ENCODE measurements around the gene CMSS1.

CMSS1 gene

DNA sequence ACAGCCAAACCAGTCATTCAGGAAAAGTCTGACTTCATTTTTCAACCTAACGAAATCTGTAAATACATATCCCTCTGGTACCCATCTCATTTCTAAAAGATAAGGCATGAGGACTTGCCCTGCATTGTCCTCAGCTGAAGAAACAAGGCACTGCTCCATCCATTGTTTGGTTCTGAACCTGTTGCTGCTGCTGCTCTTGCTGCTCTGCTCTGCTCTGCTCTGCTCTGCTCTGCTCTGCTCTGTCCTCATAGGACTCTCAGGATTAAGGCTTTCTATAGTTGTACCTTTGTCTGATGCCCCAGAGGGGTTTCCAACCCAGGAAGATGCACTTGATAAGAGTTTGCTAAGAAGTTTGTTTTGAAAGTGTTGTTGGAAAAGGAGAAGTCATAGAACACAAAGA lies 38.2 kb downstream of the CMSS1 start:
- DNase-seq, result no peak

DNA sequence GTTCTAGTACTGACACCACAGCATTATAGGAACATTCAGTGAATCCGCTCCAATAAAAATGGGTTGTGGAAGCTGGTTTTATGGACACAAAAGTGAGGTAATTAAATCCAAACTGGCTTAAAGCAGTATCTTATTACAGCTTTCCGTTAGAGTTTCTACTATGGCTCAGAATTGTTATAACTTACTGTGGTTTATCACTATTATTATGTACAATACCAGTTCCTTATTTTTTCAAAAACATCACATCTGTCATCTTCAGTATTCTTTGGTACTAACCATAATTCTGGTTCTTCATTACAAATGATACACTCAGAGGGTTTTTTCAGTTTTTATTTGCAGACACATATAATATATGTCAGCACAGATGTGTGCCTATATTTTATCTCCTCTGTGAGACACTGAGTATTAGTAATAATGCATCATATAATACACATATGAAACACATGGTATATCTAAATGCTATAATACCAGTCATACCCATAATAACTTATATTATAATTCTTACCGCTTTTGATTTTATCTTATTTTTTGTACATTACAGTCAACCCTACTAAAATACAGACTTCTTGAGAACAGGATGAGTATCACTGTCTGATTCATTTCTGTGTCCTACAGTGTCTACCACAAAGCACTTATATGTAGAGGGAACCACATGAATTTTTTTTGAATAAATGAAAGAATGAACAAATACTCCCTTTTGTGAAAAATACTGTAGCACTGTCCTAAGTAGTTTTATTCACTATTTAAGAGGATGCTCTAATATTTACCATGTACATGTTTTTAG lies 39.0 kb downstream of the CMSS1 start:
- DNase-seq, result no peak

DNA sequence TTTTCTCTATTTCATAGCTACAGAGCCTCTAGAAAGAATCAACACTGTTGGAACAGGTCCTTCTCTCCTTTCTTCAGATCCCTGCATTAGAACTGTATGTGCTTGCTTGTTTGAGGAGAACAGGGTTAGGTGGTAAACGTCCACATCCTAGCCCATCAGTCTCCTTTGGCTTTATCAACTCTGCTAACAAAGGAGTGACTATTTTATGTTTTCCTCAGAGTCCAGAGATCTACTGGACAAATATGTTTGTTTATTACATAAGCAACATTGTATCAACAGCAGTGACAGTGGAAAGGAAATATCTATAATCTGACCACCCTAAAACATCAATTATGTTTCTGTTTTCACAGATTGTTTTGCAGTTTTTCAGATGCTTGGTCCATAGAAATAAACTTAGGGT lies 39.6 kb downstream of the CMSS1 start:
- no peak for DNase-seq

DNA sequence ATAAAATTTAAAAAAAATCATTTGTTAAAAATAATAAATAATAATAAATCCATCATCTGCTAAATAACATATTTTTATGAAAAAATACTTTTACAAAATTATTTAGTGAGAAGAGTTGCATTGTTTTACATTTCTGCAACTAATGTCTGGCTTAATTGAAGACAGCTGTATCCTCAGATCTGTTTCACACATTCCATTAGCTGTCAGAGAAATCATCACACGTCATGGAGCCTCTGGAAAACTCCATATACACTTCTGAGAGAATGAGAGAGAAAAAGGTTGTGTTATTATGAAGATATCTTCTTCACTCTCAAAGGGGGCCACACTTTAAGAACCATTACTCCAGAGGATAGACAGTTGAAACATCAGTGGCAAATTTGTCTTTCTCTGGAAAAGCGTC lies 40.8 kb downstream of the CMSS1 start:
- no peak for DNase-seq

DNA sequence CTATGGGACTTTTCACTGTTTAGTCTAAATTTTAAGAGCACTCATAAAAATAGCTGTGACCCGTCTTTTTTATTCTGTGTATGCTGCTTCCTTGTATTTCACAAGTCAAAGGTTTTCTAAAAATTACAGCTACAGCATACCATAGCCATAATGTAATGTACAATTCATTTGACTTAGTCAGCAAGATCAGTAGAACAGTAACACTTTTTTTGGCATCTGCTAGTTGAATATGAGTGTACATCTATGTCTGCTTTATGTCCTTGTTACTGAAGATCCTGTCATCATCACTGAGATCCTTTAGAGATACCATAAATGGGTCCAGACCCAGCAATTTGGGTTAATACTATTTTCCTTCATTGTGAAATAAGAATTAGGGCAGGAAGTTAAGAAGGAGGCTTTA lies 42.2 kb downstream of the CMSS1 start:
- no peak for DNase-seq

DNA sequence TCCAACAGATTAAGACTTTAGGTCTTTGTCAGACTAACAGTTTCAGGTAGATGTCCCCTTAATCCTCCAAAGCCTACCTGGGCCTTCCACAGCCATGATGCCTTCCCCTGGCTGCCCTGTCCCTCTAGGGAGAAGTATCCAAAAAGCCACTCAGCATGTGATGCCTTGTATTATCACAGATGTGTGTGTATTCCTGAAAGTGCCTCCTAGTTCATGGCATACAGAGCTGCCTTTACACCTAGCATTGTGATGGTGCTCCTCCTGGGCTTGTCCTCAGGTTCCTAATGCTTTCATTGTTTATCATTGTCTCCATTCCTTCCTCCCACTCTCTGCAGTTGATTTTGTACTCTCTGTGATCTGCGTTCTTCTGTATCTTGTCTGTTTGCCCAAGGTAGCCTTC lies 43.6 kb downstream of the CMSS1 start:
- no peak for DNase-seq

DNA sequence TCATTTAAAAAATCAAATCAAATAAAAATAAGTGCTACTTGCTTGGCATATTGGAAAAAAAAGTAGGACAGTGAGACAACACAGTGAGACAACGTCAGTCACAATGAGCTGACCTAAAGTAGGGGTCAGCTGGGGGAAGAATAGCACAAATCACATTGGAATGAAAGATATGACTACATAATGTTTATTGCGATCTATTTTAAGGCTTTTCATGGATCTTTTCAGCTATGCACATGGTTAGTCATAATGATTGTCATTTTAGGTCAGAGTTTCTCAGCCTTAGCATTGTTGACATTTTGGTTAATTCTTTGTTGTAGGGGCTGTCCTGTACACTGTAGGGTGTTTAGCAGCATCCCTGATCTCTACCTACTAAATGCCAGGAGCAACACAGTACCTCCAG lies 44.5 kb downstream of the CMSS1 start:
- no peak for DNase-seq

DNA sequence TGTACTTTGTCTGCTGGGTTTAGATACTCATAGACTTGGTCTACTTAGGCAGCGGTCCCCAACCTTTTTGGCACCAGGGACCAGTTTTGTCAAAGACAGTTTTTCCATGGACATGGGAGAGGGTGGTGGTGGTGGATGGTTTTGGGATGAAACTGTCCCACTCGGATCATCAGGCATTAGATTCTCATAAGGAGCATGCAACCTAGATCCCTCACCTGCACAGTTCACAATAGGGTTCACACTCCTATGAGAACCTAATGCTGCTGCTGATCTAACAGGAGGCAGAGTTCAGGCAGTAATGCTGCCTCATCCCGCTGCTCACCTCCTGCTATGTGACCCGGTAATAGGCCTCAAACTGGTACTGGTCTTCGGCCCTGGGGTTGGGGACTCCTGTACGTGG lies 45.3 kb downstream of the CMSS1 start:
- no peak for DNase-seq

DNA sequence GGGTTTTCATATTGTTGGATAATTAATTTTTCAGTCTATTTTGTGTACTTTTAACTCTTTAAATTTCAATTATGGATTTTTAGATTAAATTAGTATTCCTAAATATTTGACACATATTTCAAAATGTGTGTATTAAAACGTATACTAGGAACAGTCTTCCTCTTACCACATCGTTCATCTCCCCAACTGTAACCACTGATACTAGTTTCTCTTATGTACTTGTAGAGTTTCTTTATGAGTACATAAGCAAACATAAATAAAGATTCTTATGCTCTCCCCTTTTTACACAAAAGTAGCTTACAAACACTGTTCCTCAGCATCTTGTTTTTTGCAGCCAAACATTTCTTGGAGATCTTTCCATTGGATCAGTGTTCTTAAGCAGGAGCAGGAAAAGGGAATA lies 45.9 kb downstream of the CMSS1 start:
- DNase-seq, result no peak

DNA sequence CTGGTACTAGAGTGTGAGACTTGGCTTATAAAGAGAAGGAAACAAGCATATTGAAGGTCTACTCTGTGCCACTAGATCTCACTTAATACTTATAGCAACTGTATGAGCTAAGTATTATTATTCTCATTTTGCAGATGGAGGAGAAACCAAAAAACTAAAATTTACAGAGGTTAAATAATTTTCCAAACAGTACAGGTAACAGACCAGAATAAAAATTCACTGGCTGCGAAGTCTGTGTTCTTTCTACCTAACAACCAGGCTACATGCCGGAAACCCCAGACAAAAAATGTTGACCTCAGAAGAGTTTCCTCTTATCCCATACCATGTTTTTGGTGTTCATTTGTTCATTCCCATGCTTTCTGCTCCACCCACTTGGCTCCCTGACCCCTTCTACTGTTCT lies 46.6 kb downstream of the CMSS1 start:
- no peak for DNase-seq

DNA sequence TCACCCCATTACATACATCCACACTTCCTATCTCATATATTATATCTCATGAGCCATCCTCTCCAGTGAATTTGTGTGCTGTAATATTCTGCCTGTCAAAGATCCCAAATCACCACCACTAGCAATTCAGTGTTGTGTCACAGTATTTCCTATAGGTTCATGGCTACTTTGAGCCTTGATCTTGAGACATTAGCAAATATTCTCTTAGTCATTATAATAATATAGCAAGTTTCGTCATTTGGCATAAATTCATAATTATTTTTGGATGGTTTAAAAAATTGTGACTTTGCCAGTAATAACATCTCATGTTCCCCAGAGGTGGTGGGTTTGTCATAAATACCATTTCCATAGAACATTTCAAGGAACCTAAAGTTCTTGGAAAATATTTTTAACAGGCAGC lies 47.7 kb downstream of the CMSS1 start:
- no peak for DNase-seq

DNA sequence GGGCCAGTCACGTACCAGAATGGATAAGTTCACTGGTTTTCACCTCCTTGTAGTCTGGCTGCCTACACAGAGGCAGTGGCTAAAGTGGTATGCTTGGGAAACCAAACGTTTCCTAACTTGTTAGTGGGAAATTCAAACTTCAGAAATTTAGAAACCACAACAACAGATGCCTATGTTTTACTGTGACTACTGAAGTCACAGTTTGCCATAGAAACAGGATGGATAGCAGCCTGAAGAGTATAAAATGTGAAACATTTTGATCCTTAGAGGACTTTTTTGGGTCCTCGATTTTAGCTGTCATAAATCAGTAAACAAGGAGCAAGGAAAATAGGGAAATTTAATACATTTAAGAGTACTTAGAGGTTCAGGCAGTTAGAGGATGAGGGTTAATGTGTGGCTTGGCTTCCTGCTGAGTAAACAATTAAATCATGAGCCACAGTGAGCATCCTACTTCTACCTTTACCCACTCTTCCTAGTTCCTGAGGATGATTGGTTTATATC lies 48.6 kb downstream of the CMSS1 start:
- DNase-seq, result no peak

DNA sequence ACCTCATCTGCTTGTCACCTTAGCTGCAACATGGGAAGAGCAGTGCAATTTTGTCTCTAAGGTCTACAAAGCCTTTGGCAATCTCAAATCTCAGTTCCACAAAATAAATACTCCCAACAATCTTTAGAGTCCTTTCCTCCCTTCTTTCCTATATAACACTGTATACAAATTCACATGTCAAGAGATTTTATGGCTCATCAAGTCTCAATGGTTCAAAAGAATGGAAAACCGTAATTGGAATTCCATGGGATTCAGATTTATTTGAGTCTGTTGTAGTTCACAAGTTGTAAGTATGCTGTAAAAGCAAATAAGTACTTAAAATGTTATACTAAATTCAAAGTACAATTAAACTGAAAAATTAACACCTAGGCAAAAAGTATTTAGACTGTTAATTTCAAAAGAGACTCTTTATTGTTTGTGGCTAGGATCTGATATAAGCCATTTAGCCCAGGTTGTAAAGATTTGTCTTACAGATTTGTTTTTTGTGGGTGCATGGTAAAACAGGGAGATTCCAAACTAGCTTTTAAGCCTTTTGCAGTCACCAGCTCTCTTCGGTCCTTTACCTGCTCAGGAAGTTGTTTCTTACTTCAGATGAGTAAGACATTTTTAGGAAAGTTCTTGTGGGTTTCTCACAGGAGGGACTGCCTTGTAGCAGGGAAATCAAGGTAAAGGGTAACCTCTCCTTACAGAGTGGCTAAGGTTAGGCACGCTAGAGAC lies 50.1 kb downstream of the CMSS1 start:
- DNase-seq, result no peak

DNA sequence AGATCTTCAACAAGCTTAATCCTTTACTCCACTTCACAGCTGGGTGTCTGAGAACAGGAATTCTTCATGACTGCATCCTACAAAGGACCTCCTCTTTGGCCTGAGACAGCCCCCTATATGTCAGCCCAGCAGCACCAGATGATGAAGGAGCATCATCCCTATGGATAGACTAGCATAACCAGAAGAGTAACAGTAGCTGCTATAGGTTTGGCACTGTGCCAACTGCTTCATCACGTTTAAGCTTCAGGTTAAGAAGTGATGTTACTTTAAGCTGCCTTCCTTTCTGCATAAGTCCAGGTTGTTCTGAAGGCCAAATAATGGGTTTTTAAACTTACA lies 50.6 kb downstream of the CMSS1 start:
- DNase-seq, result peak in 1 of 2 donors; percentile 6

DNA sequence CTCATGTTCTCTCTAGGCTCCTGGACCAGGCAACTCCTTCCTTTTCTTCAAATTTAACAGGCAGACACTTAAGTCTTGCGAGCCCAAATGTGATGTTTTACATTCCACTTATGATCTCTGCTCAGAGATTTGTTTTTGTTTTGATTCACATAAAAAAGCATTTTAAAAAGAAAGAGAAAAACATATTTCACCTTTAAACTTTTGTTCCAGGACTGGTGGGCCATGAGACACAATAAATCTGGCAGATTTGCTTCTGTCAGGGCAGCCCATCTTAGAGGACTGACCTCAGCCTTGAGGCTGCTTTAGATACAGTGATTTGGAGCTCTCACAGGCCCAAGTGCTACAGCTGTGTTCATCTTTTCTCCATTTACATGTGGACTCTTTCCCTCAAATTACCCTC lies 52.0 kb downstream of the CMSS1 start:
- DNase-seq, result no peak

DNA sequence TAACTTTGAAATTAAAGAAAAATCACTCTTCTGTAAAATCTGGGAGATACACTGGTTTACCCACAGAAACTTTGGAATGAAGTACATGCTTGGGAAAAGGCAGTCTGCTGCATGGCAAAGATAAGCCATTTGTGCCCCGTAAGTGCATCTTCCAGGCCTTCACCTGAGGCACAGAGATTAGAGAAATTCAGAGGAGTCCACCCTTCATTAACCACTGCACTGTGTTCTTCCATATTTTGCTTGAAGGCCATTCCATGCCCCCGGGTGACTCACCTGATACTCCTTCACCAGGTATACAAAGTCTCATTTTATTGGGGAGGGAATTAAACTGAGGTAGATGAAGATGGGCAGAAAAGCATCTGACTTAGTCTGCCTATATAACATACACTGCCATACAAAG lies 53.0 kb downstream of the CMSS1 start:
- no peak for DNase-seq

DNA sequence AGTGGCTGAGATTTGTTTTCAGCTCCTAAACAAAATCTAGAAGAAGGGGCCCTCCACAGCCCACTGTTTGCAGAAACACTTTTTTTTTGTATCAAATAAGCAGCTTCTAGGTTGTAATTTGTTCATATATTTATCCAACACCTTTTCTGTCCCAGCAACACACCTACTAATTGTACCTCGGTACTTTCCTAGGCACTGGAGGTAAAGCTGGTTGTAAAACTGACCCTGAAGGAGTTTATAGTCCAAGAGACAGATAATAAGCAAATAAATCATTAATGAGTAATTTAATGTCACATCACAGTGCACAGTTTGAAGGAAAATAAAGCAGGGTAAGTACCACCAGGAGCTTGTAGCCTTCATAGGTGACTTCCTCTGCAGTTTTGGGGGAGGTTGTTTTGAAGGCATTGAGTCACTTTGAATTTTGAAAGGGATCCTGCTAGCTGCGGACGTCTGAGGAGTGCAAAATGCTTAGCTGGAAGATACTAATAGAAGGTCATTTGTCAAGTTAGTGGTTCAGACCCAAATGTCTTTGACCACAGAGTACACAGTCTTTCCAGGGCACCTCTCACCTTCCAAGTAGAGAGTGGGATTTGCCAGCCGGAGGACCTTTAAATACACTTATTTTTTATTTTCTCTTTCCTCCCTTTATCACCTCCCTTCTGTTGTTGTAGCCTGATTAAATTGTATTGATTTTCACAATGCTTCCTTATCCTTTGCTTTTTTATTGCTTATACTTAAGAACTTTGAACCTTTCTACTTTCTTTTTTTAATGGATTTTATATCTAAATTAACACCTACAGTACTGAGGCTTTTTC lies 53.8 kb downstream of the CMSS1 start:
- no peak for DNase-seq

DNA sequence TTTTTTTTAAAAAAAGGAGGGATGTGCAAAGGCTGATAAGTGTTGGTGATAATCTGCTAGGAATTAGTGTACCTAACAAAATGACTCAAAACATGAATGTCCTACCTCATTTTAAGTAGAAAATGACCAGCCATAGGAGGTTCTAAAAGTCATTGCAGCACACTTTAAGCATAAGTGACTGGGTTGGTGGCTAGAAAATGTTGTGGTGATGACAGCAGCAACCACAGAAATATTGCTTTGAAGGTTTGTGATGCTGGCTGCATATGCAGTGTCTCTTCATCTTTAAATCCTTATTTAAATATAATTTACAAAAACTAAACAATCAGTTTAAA lies 55.2 kb downstream of the CMSS1 start:
- no peak for DNase-seq

DNA sequence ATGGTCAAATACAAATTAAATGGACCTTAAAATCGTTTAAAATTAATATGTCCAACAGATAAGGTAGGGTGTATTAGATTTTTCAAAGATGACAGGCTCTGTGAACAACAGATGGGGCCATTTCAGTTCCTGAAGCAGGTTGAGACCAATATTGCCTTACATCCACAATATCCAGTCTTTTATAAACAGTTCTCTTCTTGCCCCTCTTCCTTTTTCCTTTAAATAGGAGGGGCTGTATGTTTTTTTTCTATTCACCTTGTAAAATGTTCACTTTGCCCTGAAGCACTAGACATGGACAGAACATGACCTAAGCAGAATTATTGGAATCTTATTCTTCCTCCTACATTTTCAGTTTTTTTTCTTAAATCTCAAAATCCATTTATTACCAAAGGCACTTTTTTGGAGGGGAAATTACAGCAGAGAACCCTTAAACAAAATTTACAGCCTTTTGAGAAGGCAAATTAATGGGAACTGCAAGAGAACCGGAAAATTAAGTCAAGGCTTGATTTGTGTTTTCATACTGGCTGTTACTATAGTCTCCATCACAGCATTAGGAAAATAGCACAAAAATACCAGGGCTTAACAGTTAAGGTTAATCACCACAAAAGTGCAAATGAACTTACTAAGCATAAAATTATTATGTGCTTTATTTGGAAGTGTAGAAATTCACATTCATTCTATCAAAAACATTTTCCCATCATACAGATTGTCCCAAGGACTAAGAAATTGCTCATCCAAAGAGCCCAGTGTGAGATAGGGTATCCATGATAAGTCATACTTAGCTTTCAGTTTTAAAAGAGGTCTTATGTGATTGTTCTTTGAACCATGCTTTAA lies 55.8 kb downstream of the CMSS1 start:
- no peak for DNase-seq

DNA sequence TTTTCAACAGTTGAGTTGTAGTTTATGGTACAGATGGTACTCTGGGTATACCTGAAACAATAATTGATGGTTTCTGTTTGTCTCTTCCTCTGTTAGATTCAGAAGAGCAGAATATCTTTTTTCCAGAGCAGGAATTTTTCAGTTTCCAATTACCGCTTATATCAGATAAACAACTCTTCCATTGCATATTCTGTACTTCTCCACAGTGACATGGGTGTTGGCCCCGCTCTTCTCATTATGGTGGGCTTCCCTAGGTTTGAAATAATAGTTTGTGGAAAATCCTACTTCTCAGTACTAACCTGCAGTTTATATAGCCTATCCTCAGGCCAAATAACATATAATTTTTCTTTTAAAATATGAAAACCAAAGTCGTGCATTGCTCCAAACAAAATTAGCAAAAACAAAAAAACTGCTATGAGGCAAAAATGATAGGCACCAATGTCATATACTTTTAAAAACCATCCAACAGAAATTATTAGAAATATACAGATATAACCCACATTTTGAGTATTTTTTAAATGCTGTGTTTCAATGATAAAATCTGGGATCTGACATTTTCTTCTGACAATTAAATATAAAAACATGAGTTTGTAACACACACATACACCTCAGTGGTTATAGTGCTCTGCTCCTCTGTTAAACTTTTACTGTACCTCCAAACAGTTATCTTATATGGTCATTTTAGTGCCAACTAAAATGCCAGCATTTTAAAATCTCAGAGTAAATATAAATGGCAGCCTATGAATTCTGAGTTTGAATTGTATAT lies 56.8 kb downstream of the CMSS1 start:
- DNase-seq, result no peak

DNA sequence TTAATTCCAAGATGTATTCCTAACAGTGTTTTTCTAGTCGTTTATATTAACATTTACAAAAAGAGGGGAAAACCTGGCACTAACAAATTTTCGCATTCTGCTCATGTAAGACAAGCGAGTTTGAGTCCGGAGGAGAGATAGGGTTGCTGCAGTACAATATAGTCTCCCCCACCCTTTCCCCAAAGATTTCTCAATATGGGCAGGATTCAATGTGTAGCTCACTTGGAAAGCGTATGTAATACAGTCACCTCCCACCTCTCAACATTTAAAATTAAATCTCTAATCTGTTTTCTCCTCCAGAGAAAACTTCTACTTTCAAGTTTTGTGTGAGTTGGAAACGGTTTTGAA lies 57.9 kb downstream of the CMSS1 start:
- no peak for DNase-seq
